Adrenal gland (tissue), 5 donors: ENCODE data around the gene GOLPH3.

ENCODE experiments used
- POLR2A ChIP-seq, 2 donors: fragments of 450-650 bp; IDR thresholded peaks; one replicate each; pipeline ENCODE4 v1.6.1; 2017; ENCODE audit warnings: antibody characterized with exemption in 2 of 2, mild to moderate bottlenecking in 2 of 2, moderate library complexity in 1 of 2
- TF ChIP-seq, protein P1 (sequence below), 6 experiments: fragments of 450-650 bp in 4 of 6; fragments of 200-600 bp in 2 of 6; sonication (generic) in 1 of 6; IDR thresholded peaks; 1 replicate in 5 of 6; 2 replicates in 1 of 6; pipeline versions ENCODE4 v1.5.1 to v1.8.0; 2016 to 2021; ENCODE audit warnings: antibody characterized with exemption in 6 of 6, mild to moderate bottlenecking in 2 of 6, moderate library complexity in 1 of 6
- donor health status: DM: no; HTN: no; CAD: no.

DNA sequence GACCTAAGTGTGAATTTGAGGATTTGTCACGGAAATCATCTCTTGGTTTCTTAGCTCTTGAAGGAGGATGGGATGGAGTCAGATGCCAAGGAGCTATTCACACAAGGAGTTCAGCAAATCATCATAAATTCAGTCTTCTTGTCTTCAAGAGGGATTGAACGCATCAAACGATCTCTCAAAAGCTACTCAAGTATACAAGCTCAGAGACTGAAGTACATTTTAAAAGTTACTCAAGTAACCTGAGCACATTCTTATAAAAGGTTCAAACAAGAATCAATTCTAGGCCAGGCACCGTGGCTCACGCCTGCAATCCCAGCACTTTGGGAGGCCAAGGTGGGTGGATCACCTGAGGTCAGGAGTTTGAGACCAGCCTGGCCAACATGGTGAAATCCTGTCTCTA lies 21.1 kb upstream of the GOLPH3 start:
- TF ChIP-seq, protein P1, sequence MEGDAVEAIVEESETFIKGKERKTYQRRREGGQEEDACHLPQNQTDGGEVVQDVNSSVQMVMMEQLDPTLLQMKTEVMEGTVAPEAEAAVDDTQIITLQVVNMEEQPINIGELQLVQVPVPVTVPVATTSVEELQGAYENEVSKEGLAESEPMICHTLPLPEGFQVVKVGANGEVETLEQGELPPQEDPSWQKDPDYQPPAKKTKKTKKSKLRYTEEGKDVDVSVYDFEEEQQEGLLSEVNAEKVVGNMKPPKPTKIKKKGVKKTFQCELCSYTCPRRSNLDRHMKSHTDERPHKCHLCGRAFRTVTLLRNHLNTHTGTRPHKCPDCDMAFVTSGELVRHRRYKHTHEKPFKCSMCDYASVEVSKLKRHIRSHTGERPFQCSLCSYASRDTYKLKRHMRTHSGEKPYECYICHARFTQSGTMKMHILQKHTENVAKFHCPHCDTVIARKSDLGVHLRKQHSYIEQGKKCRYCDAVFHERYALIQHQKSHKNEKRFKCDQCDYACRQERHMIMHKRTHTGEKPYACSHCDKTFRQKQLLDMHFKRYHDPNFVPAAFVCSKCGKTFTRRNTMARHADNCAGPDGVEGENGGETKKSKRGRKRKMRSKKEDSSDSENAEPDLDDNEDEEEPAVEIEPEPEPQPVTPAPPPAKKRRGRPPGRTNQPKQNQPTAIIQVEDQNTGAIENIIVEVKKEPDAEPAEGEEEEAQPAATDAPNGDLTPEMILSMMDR (IDR thresholded peaks at IDR 0.05), result no peak
- TF ChIP-seq POLR2A (IDR thresholded peaks at IDR 0.05), result no peak
